Hematopoietic multipotent progenitor cell treated with erythropoietin and hydrocortisone succinate and interleukin-3 and kit ligand, for 6 days (in vitro differentiated cells): ENCODE results near the gene DNM3.
"Not testable (repeated sequence)": the region's sequence is repeated elsewhere in the genome, so short reads cannot be mapped to it uniquely, and the experiment has no call there.

Experiments
- DNase-seq: peaks from one replicate; pipeline ENCODE4 v3.0.0-alpha.2; 2015

The DNM3 gene

DNA sequence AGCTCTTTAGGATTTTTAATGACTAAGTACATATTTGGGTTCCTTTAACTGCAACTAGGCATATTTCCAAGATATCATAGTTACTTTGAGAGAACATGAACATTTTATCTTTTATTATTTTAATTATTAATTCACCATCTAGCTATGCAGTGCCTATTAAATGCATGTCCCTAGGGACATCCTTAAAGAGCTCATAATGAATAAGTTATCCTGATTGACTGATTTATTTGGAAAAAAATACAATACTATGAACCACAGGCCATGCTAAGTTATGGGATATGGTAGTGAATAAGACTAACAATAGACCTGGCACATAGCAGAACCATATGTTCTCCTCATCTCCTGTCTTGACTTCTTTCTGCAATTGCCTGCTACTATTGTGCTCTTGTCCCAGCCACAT lies 562.8 kb downstream of the DNM3 start:
- no peak for DNase-seq

DNA sequence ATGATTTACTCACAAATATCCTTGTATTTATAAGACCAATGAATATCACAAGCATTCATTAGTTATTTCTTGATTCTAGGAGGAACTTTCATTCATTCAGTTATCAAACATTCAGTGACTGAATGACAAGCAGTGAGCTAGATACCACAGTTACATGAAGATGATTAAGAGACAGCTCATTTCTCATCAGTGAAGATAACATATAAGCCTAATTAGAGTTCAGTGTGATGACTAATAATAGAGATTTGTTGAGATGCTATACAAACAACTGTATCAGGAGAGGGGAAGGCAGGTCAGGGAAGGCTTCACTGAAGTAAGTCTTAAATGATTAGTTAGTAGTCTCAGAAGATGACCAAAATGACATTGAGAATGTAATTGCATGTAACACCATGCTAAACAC lies 564.6 kb downstream of the DNM3 start:
- no peak for DNase-seq

DNA sequence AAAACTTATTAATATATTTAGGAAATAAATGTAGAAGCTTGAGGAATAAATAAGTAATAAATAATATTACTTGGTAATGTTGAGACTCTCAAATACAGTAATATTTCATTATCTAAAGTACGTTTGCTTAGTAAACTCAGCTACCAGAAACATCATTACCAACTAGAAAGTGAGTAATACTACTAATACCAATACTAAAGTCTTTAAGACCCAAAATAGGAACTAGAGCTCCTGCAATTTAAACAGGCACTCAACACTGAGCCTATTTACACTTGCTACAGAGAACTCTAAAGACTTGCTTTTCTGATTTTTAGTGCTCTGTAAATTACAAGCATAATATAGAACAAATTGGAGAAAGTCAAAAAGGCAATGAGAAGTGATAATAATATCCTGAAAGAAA lies 565.7 kb downstream of the DNM3 start:
- no peak for DNase-seq

DNA sequence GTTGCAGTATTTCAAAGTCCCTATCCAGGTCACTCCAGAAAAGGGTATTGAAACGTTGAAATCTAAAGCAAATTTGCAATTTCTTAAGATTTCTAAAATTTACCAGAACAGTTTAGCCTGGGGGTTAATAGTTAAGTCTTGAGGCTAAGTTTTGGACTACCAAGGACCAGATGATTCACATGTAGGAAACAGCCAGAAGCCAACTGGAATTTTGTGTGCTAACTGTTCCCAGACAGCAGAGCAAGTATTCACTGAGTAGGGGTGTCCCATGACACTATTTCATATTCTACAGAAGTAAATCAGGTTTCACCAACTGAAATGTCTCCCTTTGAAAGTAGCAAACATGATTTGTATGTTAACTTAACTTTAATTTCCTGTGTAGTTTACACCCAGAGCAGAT lies 567.7 kb downstream of the DNM3 start:
- DNase-seq: no peak

DNA sequence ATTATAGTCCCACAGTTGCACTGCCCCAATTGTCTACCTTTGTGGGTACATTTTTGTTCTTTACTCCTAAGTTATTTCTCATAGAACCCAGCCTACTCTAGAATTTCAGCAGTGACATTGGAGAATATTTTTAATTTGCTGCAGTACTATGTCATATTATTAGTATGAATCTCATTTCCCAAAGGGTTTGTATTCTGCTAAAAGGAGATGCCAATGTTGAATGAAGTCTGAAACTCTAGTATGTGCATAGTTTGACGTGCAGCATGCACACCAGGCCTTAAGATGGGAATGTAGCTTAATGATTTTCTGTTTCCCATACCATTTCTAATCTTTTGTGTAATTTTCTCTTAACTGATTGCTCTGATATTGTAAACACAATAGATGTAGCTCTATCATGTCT lies 568.7 kb downstream of the DNM3 start:
- no peak for DNase-seq

DNA sequence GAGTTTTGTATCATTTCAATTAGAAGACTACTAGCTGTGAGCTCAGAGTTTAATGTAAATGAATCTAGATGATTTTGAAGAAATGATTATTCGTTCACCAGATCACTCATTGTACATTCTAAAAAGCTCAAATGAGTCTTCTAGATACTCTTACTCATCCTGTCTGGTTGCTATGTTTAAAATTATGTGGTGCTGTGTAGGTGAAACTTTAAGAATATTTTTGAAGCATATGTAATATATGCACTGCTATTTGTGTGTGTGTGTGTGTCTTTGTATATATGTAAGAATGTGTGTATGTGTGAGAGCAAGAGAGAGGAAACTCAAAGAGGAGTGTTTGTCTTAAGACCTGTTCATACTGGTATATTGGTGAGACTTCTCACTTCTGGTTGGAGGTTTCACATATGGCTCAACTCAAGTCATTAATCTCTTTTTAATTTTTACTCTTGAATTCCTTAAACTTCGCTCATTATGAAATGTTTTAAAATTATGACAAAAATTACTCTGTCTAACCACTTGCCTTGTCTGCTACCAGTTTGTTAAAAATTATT lies 570.6 kb downstream of the DNM3 start:
- DNase-seq: no peak

DNA sequence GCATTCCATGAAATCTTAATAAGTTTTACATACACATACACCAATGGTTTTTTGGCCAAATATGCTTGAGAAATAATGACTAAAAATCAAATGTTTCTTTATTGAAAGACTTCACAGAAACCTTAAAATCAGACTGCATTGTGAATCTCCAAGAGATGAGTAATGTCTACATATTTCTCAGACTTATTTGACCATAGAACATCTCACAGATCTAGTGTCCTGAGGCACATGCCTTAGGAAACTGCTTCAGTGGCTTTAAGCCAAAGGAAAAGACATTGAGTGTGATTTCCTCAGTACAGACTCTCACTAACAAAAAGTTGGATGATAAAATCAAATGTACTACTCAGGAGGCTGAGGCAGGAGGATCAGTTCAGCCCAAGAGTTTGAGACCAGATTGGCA lies 573.0 kb downstream of the DNM3 start:
- DNase-seq: no peak

DNA sequence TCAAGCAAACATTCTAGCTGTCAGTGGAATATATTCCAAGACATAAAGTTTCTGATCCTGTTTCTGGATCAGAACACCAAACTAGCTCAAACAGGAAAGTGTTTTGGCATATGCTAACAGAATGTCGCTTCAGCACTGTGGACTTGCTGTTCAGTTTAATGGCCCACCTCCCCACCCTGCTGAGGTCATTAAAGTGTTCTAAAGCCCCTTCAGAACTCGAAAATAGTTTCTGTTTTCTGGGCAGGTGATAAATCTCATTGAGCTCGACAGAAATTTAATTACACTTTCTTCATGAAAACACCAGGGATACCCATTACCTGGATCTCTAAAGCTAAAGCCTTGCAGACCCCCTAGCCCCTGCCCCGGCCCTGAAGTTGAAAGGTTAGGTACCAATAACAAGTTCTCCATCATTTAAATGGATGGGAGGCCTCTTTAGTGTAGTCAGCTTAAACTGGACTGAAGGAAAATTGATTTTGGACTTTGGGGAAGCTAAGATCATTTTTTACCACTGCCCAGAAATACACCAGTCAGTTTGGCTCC lies 575.3 kb downstream of the DNM3 start:
- no peak for DNase-seq

DNA sequence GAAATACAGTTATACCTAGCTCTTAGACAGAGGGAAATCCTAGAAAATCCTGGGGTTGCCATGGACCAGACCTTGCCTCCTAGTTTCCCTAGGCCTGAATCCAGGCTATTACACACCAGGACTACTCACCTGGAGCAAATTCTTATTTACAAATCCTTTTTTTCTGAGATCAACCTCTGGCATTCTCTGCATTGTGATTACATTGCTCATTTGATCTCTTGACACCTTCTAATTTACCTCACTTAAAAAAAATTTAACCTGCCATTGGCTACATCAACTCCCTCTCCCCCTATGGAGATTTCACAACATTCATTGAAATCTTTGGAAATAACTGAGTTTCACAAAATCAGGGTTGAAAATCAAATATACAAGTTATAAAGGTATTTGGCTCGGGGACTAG lies 576.3 kb downstream of the DNM3 start:
- no peak for DNase-seq

DNA sequence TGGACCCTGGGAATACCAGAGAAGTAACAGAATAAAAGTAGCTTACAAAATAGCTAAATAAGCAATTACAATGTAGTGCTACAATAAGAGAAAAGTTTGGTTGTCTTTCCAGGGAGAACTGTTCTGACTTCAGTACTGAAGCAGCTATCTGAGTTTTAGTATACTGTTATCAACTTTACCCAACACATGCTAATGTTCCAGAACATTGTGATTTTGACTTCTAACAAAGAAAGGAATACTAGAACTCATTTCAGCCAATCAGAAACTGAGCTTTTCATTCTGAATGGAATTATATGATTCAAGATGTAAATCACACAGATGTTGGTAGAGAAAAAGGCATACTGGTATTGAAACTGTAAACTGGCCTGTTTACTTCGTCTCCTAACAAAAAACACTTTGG lies 579.1 kb downstream of the DNM3 start, which contains the start of gene C1orf105:
TSS of gene C1orf105 (plus strand) at position 301 of the 400 bp plus-strand sequence. CDS start 201 bp downstream, outside the sequence.
- DNase-seq: no peak

DNA sequence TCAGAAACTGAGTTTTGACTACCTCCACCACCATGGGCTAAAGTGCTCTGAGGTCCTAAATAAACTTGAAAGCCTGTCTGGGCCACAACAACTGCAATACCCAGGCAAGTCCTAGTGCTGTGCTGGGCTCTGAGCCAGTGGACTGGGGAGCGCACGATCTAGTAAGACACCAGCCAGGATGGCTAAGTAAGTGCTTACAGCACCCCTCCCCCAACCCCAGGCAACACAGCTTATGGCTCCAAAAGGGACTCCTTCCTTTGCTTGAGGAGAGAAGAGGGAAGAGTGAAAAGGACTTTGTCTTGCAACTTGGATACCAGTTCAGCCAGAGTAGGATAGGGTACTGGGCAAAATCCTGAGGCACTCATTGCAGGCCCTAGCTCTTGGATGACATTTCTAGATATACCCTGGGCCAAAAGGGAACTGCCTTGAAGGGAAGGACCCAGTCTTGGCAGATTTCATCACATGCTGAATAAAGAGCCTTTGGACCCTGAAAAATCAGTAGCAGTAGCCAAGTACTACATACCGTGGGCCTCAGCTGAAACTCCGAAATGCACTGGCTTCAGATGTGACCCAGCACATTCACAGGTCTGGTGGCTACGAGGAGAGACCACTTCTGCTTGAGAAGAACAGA lies 580.8 kb downstream of the DNM3 start:
- no peak for DNase-seq

DNA sequence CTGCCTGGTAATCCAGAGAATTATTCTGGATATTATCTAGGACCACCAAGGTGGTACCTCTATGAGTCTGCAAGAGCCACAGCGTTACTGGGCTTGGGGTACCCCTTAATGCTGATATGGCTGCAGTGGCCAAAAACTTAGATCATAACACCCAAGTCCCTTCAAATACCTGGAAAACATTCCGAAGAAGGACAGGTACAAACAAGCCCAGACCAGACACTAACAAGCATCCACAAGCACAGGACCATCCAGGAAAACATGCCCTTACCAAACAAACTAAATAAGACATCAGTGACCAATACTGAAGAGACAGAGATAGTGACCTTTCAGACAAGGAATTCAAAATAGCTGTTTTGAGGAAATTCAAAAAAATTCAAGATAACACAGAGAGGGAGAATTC lies 582.0 kb downstream of the DNM3 start:
- no peak for DNase-seq

DNA sequence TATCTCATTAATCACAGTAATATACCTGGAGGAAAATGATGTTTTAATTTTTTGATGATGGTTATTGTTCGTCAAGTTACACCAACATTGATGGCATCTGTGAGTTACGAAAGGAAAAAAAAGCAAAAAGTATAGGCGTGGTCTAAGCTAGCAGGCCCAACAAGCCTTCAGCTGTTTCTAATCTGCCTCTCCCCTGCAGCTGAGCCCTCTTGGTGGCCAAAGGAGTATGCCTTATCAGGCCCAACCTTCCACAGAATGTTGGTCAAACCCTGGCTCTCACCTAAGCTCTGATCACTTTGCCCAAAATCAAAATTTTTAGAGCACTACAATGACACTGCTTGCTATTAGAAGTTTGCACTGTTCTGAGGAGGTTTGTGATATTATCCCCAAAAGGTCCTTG lies 584.0 kb downstream of the DNM3 start:
- DNase-seq: peak; percentile 87

DNA sequence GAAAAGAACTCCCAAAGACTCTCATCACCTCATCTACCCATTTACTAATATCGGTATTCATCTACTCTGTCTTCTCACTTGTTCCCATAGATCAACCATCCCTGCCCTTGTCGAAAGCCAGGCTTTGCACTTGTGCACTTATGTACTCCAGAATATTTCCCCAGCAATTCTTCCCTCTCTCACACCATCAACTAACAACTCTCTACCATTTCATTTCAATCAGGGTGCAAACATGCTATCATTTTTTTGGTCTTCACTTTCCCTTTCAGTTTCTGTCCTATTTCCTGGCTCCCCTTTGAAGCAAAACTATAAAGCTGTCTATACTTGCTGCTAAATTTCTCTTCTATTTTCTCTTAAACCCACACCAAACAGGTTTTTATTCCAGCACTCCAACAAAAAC lies 585.9 kb downstream of the DNM3 start:
- no peak for DNase-seq

DNA sequence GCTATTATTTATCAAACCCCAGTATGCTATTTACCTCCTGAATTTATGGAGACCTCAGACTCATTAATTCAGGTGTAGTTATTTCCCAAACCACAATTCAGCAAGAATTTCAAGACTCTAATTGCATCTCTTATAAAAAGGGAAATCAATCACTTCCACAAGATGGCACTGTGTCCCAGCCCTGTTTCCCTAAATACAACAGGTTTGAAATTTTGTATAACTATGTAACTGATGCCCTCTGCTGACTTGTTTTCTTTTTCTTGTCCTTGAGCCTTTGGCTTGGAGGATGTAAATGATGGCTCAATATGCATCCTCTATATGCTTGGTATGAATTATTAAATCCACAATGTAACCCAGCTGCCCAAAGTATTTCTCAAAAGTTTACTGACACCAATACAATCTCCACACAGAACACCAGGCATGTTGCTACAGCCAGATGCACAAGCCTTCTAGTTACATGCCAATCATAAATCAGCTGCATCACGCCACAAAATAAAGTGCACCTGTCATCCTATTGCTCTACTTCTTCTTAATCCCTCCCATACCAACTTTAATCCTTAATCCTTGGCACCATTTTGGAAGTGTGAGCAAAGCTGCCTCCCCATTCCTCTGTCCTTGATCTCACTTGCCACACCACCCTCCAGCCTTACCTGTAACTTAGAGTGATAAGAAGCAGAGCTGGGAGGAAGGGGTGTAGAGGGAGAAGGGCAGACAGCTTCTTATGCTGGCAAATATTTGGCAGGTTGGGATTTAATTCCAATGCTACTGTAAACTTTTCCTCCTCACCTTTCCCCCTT lies 588.2 kb downstream of the DNM3 start:
- DNase-seq: peak; percentile 89

DNA sequence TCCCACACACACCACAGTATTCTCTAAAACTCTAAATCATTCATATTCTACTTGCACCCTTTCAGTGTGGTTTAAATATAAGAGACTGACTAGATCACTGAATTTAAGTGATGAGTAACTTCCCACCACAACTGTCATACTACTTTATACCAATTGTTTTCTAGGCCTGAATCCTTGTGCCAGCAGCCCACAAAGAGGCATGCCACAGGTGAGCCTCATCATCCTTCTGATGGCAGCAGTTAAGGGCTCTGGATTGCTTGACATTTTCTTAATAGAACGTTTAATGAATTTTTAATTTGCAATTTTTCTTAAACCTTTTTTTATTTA lies 588.8 kb downstream of the DNM3 start:
- DNase-seq: no peak

DNA sequence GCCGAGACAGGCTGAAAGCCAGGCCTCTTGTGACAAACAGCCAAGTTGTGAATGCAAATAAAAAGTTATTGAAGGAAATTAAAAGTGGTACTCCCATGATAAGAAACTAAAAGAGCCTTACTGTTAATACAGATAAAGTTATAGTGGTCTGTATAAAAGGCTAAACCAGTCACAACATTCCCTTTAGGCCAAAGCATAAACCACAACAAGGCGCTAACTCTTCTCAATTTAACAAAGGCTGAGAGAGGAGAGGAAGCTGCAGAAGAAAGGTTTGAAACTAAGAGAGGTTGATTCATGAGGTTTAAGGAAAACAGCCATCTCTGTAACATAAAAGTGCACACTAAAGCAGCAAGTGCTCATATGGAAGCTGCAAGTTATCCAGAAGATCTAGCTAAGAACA lies 589.9 kb downstream of the DNM3 start:
- peak; percentile 51 for DNase-seq

DNA sequence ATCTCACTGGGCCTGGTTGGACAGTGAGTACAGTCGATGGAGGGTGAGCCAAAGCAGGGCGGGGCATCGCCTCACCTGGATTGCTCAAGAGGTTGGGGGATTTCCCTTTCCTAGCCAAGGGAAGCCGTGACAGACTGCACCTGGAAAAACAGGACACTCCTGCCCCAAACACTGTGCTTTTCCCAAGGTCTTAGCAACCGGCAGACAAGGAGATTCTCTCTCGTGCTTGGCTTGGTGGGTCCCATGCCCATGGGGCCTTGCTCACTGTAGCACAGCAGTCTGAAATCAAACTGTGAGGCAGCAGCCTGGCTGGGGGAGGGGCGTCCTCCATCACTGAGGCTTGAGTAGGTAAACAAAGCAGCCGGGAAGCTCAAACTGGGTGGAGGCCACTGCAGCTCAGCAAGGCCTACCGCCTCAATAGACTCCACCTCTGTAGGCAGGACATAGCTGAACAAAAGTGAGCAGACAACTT lies 590.5 kb downstream of the DNM3 start:
- DNase-seq: no peak

DNA sequence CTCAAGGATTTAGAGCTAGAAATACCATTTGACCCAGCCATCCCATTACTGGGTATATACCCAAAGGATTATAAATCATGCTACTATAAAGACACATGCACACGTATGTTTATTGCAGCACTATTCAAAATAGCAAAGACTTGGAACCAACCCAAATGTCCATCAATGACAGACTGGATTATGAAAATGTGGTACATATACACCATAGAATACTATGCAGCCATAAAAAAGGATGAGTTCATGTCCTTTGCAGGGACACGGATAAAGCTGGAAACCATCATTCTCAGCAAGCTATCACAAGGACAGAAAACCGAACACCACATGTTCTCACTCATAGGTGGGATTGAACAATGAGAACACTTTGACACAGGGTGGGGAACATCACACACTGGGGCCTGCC lies 595.9 kb downstream of the DNM3 start:
- DNase-seq: not testable (repeated sequence)

DNA sequence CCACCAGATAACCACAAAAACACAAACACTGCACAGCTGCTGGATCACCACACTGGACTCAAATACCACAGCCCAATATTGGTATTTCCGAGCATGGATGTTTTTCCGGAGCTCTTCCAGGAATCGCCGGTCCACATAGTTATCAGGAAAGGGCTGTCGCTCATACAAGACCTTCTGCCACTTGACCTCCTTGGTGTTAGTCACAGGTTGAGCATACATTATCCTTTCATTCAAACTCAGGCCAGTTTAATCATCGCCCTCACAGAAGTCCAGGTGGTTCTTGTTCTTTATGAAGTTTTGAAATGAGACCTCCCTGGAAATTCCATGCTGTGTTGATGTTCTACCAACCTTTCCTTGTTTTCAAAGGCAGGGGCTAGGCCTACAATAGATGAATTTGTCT lies 601.1 kb downstream of the DNM3 start:
- DNase-seq: no peak

DNA sequence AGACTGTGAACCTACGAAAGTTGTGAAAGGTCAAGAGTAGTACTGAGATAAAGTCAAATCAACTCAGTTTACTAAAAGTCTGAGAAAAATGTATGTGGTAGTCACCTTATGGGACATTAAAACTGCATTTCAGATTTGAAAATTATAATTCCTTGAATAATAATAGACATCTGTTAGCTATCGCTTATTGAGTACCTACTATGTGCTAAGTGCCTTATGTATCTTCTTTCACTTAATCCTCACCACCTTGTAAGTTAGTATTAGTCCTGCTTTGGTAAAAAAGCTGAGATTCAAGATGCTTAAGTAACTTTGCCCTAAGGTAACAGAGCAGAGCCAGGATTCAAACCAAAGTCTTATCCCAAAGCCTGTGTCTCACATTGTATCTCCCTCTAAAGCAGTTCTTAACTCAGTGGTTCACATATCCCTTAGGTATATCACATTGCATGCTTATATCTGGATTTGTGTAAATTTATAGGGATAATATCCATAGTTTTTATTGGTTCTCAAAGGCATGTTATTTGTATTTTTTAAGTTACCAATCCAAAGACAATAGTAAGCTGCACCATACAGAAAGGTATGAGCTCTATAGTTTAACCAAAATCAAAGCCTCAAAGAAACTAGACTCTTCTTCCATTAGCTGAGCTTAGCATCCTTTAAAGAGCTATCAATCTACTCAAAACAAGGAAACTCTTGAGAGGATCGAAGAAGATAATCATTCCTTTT lies 601.7 kb downstream of the DNM3 start:
- no peak for DNase-seq

DNA sequence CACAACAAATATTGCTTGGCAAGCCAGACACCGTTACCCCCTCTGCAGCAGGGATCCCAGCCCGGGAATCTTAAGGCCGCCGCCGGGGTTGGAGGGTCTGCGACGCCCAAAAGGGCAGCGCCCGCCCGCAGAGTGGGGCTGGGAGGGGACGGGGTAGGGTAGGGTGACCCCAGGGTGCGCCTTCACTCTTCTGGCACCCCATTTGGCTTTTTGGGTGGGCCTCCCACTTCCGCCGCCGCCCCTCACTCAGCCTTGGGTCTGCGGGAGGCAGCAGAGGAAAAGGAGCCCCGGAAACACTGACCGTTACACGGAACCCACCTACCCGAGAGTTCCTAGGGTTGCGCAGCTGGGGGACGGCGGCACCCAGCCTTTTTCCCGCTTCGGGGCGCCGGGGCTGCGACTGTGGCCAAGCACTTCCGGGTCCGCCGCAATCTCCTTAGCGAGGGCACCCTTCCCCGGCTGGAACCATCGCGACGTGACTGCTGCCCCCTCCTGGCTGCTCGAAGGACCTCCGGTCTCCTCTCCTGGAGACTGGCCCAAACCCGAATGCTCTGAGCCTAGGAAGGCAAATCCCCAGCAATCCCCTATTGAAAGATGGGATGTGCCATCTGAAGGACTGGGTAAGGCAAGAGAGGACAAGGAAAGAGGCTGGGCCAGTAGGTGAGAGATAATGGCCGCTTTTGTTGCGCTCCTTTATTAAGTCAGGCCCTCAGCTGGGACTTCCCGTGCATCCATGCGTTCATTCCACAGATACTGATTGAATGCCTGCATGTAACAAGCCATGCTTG lies 602.6 kb downstream of the DNM3 start, which contains the start of gene PIGC:
TSS of gene PIGC (minus strand) at position 404 of the 788 bp plus-strand sequence. CDS start 1,447 bp downstream, outside the sequence.
- peak; percentile 97 for DNase-seq
